Gastroesophageal sphincter (tissue), 3 donors: ENCODE data around the gene DEDD.

ENCODE experiments used
- CTCF ChIP-seq, 4 experiments: fragments of 200-600 bp in 2 of 4; fragments of 450-650 bp in 2 of 4; sonication (generic) in 1 of 4; IDR thresholded peaks; one replicate each; pipeline ENCODE4 v1.5.1; 2017 to 2019; ENCODE audit warnings: antibody characterized with exemption in 4 of 4, mild to moderate bottlenecking in 2 of 4, moderate library complexity in 2 of 4
- POLR2A ChIP-seq, 2 donors: fragments of 450-650 bp; IDR thresholded peaks; one replicate each; pipeline ENCODE4 v1.6.1; 2017; ENCODE audit warnings: antibody characterized with exemption in 2 of 2, mild to moderate bottlenecking in 2 of 2, moderate library complexity in 1 of 2

GRCh38 chr1:161162806-161163205 lies 30.3 kb upstream of the DEDD start:
- TF ChIP-seq POLR2A (IDR thresholded peaks at IDR 0.05) (no peak), CTCF (IDR thresholded peaks at IDR 0.05) (no peak)
